DND-41 (cell line): ENCODE results near the gene PRDX5.

ENCODE experiments used
- ATAC-seq: fragments of 200-7000 bp; cut with Tn5 transposase; 3 replicates; pipeline ENCODE4 v1.9.1; 2021; ENCODE audit warnings: low read depth; ENCODE audit not compliant: insufficient read depth
- DNase-seq: peaks from one replicate; pipeline ENCODE4 v3.0.0-alpha.2; 2020
- H2AFZ ChIP-seq: 2 replicates; pipeline ENCODE4 v1.6.0; 2012; ENCODE audit warnings: low read depth, low read length
- H3K27ac ChIP-seq: 2 replicates; pipeline ENCODE4 v1.5.1; 2012; ENCODE audit warnings: low read length, inconsistent platforms
- H3K27me3 ChIP-seq: fragments of 200-600 bp; sonication (generic); 2 replicates; pipeline ENCODE4 v1.6.0; 2012; ENCODE audit warnings: low read length, mild to moderate bottlenecking, inconsistent platforms; ENCODE audit not compliant: insufficient read depth, poor library complexity
- H3K36me3 ChIP-seq: 2 replicates; pipeline ENCODE4 v1.5.1; 2012; ENCODE audit warnings: low read length, inconsistent platforms; ENCODE audit not compliant: insufficient read depth
- H3K4me1 ChIP-seq: 2 replicates; pipeline ENCODE4 v1.5.1; 2012; ENCODE audit warnings: mild to moderate bottlenecking, low read length; ENCODE audit not compliant: insufficient read depth
- H3K4me2 ChIP-seq: 2 replicates; pipeline ENCODE4 v1.6.0; 2012; ENCODE audit warnings: mild to moderate bottlenecking, moderate library complexity, low read length, inconsistent platforms; ENCODE audit not compliant: insufficient read depth
- H3K4me3 ChIP-seq, 2 experiments: fragments of 200-600 bp in 1 of 2; shearing (Covaris generic) in 1 of 2; 2 replicates each; pipeline ENCODE4 v1.5.1; 2012 to 2016; ENCODE audit warnings: inconsistent platforms in 2 of 2, low read length in 2 of 2, mild to moderate bottlenecking in 2 of 2, low read depth in 1 of 2, moderate library complexity in 1 of 2
- H3K79me2 ChIP-seq: 2 replicates; pipeline ENCODE4 v1.6.0; 2012; ENCODE audit warnings: low read length, inconsistent platforms; ENCODE audit not compliant: insufficient read depth
- H3K9ac ChIP-seq: 2 replicates; pipeline ENCODE4 v1.6.0; 2012; ENCODE audit warnings: low read depth, mild to moderate bottlenecking, inconsistent platforms, low read length, moderate library complexity
- H3K9me3 ChIP-seq: 2 replicates; pipeline ENCODE4 v1.5.1; 2012; ENCODE audit warnings: low read length, moderate library complexity, mild to moderate bottlenecking, inconsistent platforms; ENCODE audit not compliant: insufficient read depth, severe bottlenecking
- H4K20me1 ChIP-seq: 2 replicates; pipeline ENCODE4 v1.6.0; 2012; ENCODE audit warnings: low read length; ENCODE audit not compliant: insufficient read depth
- EZH2 ChIP-seq: IDR thresholded peaks from 3 replicates; pipeline ENCODE4 v1.6.1; 2012; ENCODE audit warnings: borderline replicate concordance, low read depth, mild to moderate bottlenecking, moderate library complexity, low read length, inconsistent platforms; ENCODE audit not compliant: severe bottlenecking
- TF ChIP-seq, protein P1 (sequence below): IDR thresholded peaks from 2 replicates; pipeline ENCODE4 v1.5.1; 2012; ENCODE audit warnings: borderline replicate concordance, low read length, moderate library complexity, mild to moderate bottlenecking; ENCODE audit not compliant: poor library complexity, severe bottlenecking; ENCODE audit errors: extremely low read depth

Gene PRDX5

DNA sequence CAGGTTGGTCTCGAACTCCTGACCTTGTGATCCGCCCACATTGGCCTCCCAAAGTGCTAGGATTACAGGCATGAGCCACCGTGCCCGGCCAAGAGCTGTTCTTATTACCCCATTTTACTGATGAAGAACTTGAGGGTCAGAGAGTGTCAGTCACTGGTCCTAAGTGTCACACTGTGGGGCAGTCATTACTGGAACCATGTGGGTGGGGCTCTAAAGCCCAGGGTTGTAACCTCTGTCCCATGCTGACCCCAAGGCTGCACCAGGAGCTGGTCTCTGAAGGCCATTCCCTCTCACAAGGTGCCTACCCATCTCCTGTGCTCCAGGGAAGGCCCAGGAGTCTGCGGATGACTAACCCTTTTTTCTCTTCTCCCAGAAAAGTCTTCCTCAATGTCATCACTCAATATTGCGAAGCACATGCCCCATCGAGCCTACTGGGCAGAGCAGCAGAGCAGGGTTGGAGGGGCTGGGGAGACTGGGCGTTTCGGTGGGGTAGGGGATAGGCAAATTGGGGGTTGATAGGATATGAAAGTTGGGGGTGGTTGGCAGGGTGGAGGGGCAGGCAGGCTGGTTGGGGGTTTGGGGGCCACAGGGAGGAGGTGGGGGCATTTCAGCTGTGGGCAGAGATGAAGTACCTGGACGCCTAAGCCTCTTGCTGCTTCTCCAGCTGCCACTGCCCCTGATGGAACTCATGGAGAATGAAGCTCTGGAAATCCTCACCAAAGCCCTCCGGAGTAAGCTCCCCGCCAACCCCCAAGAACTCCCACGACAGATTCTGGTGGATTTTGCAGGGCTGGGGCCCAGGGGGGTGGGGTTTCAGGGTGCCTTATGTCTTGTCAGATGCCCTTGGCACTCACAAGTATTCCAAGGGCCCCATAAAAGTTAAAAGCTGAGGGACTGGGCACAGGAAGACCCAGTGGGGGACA lies 14.6 kb upstream of the PRDX5 start:
- peak overlapping the region; percentile 95 for H3K27ac ChIP-seq
- peaks cover 2% of the 10 kb centered on the region for H3K27me3 ChIP-seq
- peak overlapping the region in 1 of 2 experiments; percentile 78; a peak in 2 of 4 replicates for H3K4me3 ChIP-seq
- no peak overlapping the region for H2AFZ ChIP-seq
- TF ChIP-seq EZH2 = no peak
- TF ChIP-seq, protein P1, sequence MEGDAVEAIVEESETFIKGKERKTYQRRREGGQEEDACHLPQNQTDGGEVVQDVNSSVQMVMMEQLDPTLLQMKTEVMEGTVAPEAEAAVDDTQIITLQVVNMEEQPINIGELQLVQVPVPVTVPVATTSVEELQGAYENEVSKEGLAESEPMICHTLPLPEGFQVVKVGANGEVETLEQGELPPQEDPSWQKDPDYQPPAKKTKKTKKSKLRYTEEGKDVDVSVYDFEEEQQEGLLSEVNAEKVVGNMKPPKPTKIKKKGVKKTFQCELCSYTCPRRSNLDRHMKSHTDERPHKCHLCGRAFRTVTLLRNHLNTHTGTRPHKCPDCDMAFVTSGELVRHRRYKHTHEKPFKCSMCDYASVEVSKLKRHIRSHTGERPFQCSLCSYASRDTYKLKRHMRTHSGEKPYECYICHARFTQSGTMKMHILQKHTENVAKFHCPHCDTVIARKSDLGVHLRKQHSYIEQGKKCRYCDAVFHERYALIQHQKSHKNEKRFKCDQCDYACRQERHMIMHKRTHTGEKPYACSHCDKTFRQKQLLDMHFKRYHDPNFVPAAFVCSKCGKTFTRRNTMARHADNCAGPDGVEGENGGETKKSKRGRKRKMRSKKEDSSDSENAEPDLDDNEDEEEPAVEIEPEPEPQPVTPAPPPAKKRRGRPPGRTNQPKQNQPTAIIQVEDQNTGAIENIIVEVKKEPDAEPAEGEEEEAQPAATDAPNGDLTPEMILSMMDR = no peak
- H4K20me1 ChIP-seq = peaks cover 23% of the 10 kb centered on the region
- peak overlapping the region; percentile 93 for H3K4me2 ChIP-seq
- peaks cover 14% of the 10 kb centered on the region for H3K36me3 ChIP-seq
- no peaks in the 10 kb centered on the region for H3K9me3 ChIP-seq
- peaks cover 43% of the 10 kb centered on the region for H3K4me1 ChIP-seq
- ATAC-seq = no peak
- no peak for DNase-seq
- H3K79me2 ChIP-seq = peaks cover 26% of the 10 kb centered on the region
- peak overlapping the region; percentile 84 for H3K9ac ChIP-seq

DNA sequence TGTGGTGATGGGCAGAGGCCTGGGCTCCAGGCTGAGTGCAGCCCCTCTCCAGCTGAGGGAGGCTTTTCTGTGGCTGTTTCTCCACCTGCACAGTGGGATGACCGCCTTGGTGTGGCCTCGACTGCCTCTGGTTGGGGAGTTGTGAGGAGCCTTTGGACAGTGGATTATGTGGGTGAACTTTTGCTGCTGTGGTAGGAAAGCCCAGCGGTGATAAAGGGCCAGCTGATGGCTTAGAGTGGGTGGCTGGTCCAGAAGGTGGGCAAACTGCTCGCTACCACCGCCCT lies 13.9 kb upstream of the PRDX5 start:
- no peak for TF ChIP-seq EZH2
- TF ChIP-seq, protein P1 = no peak
- Histone ChIP-seq H3K4me3 (peak overlapping the region; percentile 39 to 78; a peak in 3 of 4 replicates), H3K4me2 (peak overlapping the region; percentile 93), H3K9me3 (no peaks in the 10 kb centered on the region), H3K9ac (peak overlapping the region; percentile 84), H3K79me2 (peaks cover 26% of the 10 kb centered on the region), H3K27ac (peak overlapping the region; percentile 95), H3K4me1 (peaks cover 43% of the 10 kb centered on the region), H3K27me3 (peaks cover 2% of the 10 kb centered on the region), H3K36me3 (peaks cover 14% of the 10 kb centered on the region), H2AFZ (peak overlapping the region; percentile 89), H4K20me1 (peaks cover 23% of the 10 kb centered on the region)
- DNase-seq = no peak
- ATAC-seq = no peak

DNA sequence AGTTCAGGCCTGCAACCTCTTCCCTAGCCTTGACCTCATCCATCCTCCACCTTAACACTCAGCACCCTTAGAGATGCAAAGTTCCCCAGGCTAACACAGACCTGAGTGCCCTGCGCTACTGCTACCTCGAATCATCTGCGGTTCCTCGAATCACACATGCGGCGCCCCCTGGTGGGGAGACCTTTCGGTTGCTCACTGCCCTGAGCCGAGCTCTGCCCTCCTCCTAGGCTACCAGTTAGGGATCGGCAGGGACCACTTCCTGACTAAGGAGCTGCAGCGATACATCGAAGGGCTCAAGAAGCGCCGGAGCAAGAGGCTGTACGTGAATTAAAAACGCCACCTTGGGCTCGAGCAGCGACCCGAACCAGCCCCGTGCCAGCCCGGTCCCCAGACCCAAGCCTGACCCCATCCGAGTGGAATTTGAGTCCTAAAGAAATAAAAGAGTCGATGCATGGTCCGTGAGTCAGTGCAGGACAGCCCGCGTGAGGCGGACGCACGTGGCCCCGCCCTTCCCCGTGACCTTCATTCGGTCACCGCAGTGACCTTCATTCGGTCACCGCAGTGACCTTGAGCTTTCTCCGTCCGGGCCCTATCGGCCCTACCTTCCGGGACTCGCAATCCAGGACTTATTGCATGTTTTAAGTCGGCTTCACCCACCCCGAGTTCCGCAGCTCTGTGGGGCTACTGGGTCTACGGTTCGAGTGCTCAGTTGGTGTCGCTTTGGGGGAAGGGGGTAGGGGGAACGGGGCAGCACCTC lies 13.4 kb upstream of the PRDX5 start:
- TF ChIP-seq, protein P1 = peak; percentile 99
- no peak for TF ChIP-seq EZH2
- Histone ChIP-seq H3K9ac (peak overlapping the region; percentile 84), H3K27me3 (peaks cover 2% of the 10 kb centered on the region), H4K20me1 (peaks cover 23% of the 10 kb centered on the region), H3K79me2 (peaks cover 29% of the 10 kb centered on the region), H3K9me3 (no peaks in the 10 kb centered on the region), H3K4me2 (peak overlapping the region; percentile 93), H3K4me1 (peaks cover 43% of the 10 kb centered on the region), H3K27ac (peak overlapping the region; percentile 95), H2AFZ (peak overlapping the region; percentile 89), H3K4me3 (peak overlapping the region; percentile 39 to 78; a peak in 3 of 4 replicates), H3K36me3 (peaks cover 14% of the 10 kb centered on the region)
- peak; percentile 69 for ATAC-seq
- DNase-seq = peak; percentile 95
